DOHH2 (cell line): ENCODE data around the gene CCDC154.

ENCODE experiments used
- CTCF ChIP-seq: fragments of 200-600 bp; sonication (generic); IDR thresholded peaks from one replicate; pipeline ENCODE4 v1.5.1; 2014; ENCODE audit warnings: antibody characterized with exemption, mild to moderate bottlenecking, low read depth, low read length; ENCODE audit not compliant: poor library complexity, severe bottlenecking
- EZH2phosphoT487 ChIP-seq: fragments of 200-600 bp; sonication (generic); IDR thresholded peaks from 2 replicates; pipeline ENCODE4 v1.6.1; 2017; ENCODE audit warnings: borderline replicate concordance, mild to moderate bottlenecking, antibody characterized with exemption, low read length, moderate library complexity, mixed read lengths

GRCh38 chr16:1460602-1461138 lies 16.3 kb upstream of the CCDC154 start:
- no peak for TF ChIP-seq CTCF
- no peak for TF ChIP-seq EZH2phosphoT487
